ENCODE data around the gene TIMM10B.

TIMM10B gene

DNA sequence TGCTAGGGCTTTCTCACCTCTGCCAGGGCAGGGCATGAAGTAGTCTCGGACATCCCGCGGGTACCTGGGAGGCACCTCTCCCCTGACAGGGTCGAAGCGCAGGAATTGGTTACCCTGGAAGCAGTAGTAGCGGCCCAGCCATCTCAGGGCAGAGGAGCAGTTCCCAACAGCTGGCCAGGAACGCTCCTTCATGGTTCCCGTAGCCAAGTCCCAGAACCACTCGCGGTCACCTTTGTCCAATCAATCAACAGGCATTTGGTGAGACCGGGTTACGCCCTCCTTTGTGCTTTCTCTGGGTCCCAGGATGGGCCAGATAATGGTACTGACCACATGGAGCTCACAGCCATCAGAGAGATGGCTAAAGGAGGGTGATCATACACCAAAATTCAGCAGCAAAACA is 43.9 kb upstream of the TIMM10B start:
- Histone ChIP-seq H3K27ac (replicated peaks) (no peak overlapping the region), H3K4me3 (replicated peaks; ENCODE audit: insufficient read depth, low read length) (no peak overlapping the region), H3K27me3 (ENCODE audit: insufficient read depth, poor library complexity, severe bottlenecking) (no peaks in the 10 kb centered on the region)
- DNase-seq (ENCODE audit: low read depth in 1 of 2, low spot score in 1 of 2) = no peak
- no peak for TF ChIP-seq GABPA (IDR thresholded peaks at IDR 0.05; ENCODE audit: low read depth)
- no peak for TF ChIP-seq POLR2AphosphoS5 (IDR thresholded peaks at IDR 0.05; ENCODE audit: low read depth)
- TF ChIP-seq SPI1 (IDR thresholded peaks at IDR 0.05; ENCODE audit: borderline replicate concordance, low read depth) = no peak
- TF ChIP-seq, protein P1, sequence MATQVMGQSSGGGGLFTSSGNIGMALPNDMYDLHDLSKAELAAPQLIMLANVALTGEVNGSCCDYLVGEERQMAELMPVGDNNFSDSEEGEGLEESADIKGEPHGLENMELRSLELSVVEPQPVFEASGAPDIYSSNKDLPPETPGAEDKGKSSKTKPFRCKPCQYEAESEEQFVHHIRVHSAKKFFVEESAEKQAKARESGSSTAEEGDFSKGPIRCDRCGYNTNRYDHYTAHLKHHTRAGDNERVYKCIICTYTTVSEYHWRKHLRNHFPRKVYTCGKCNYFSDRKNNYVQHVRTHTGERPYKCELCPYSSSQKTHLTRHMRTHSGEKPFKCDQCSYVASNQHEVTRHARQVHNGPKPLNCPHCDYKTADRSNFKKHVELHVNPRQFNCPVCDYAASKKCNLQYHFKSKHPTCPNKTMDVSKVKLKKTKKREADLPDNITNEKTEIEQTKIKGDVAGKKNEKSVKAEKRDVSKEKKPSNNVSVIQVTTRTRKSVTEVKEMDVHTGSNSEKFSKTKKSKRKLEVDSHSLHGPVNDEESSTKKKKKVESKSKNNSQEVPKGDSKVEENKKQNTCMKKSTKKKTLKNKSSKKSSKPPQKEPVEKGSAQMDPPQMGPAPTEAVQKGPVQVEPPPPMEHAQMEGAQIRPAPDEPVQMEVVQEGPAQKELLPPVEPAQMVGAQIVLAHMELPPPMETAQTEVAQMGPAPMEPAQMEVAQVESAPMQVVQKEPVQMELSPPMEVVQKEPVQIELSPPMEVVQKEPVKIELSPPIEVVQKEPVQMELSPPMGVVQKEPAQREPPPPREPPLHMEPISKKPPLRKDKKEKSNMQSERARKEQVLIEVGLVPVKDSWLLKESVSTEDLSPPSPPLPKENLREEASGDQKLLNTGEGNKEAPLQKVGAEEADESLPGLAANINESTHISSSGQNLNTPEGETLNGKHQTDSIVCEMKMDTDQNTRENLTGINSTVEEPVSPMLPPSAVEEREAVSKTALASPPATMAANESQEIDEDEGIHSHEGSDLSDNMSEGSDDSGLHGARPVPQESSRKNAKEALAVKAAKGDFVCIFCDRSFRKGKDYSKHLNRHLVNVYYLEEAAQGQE (IDR thresholded peaks at IDR 0.05; ENCODE audit: insufficient replicate concordance, low read depth) = no peak
- TF ChIP-seq, protein P2, sequence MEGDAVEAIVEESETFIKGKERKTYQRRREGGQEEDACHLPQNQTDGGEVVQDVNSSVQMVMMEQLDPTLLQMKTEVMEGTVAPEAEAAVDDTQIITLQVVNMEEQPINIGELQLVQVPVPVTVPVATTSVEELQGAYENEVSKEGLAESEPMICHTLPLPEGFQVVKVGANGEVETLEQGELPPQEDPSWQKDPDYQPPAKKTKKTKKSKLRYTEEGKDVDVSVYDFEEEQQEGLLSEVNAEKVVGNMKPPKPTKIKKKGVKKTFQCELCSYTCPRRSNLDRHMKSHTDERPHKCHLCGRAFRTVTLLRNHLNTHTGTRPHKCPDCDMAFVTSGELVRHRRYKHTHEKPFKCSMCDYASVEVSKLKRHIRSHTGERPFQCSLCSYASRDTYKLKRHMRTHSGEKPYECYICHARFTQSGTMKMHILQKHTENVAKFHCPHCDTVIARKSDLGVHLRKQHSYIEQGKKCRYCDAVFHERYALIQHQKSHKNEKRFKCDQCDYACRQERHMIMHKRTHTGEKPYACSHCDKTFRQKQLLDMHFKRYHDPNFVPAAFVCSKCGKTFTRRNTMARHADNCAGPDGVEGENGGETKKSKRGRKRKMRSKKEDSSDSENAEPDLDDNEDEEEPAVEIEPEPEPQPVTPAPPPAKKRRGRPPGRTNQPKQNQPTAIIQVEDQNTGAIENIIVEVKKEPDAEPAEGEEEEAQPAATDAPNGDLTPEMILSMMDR (IDR thresholded peaks at IDR 0.05; ENCODE audit: insufficient read depth, low read length) = no peak

DNA sequence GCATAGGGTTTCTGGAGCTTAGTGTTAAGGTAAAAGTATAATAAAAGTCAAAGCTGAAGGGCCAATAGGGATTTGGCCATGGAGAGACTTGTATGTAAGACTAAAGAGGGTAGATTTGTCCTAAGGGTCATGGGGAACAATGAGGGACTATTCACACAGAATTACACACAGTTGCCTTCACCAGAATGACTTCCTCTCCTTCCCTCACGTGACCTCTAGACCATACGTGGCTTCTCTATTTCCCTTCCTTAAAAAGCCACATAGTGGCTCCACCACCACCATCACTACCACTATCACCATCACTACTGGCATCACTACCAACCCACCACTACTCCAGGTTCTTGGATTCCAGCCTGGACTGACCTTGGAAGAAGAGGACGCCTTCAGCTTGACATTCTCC is 43.3 kb upstream of the TIMM10B start:
- H3K27me3 ChIP-seq (ENCODE audit: insufficient read depth, poor library complexity, severe bottlenecking) = no peaks in the 10 kb centered on the region
- DNase-seq (ENCODE audit: low read depth in 1 of 2, low spot score in 1 of 2) = peak in 1 of 2 experiments; percentile 68
- H3K27ac ChIP-seq (replicated peaks) = no peak overlapping the region
- TF ChIP-seq SPI1 (IDR thresholded peaks at IDR 0.05; ENCODE audit: borderline replicate concordance, low read depth) = peak; percentile 92
- TF ChIP-seq, protein P2 (IDR thresholded peaks at IDR 0.05; ENCODE audit: insufficient read depth, low read length) = no peak
- H3K4me3 ChIP-seq (replicated peaks; ENCODE audit: insufficient read depth, low read length) = no peak overlapping the region

DNA sequence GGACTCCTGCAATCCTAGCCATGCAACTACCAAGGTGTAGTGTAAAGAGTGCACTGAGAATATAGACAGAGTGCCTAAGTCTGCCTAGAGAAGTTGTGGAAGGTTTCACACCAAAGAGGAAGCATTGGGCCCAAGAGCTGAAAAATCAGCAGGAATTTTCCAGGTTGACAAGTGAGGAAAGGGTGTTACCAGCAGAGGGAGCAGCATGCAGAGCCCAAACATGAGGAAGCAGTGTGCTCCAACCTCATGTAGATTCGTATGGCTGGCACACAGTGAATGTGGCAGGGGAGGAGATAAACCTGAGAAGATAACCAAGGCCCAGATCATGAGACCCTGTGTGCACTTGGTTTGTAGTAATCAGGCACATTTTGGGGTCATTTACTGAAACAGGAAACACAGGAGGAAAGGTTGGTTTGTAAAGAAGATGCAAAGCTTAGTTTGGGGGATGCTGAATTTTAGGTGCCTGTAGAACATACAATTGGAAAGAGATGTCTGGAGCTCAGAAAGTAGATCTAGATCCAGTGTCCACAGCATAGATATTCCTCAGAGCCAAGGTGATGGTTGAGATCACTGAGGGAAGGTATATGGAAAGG is 42.2 kb upstream of the TIMM10B start:
- no peak overlapping the region for H3K27ac ChIP-seq (replicated peaks)
- TF ChIP-seq, protein P2 (IDR thresholded peaks at IDR 0.05; ENCODE audit: insufficient read depth, low read length) = peak; percentile 51
- peak; percentile 17; the same call in 1 of the 2 replicates for TF ChIP-seq SPI1 (IDR thresholded peaks at IDR 0.05; ENCODE audit: borderline replicate concordance, low read depth)
- TF ChIP-seq, protein P1 (IDR thresholded peaks at IDR 0.05; ENCODE audit: insufficient replicate concordance, low read depth) = no peak
- no peak for TF ChIP-seq GABPA (IDR thresholded peaks at IDR 0.05; ENCODE audit: low read depth)
- TF ChIP-seq POLR2AphosphoS5 (IDR thresholded peaks at IDR 0.05; ENCODE audit: low read depth) = no peak
- no peak overlapping the region for H3K4me3 ChIP-seq (replicated peaks; ENCODE audit: insufficient read depth, low read length)
- peak; percentile 52 to 72 for DNase-seq (ENCODE audit: low read depth in 1 of 2, low spot score in 1 of 2)
- no peaks in the 10 kb centered on the region for H3K27me3 ChIP-seq (ENCODE audit: insufficient read depth, poor library complexity, severe bottlenecking)

GRCh38 chr11:6440906-6441358 is 40.4 kb upstream of the TIMM10B start, which contains the start of gene HPX:
Gene HPX, minus strand, starts transcription at chr11:6440987. Its CDS starts 24 bp downstream, at chr11:6440963.
- Histone ChIP-seq H3K27ac (replicated peaks) (no peak within 1 kb of the TSS), H3K4me3 (replicated peaks; ENCODE audit: insufficient read depth, low read length) (no peak within 1 kb of the TSS), H3K27me3 (ENCODE audit: insufficient read depth, poor library complexity, severe bottlenecking) (no peaks in the 10 kb centered on the region)
- TF ChIP-seq GABPA (IDR thresholded peaks at IDR 0.05; ENCODE audit: low read depth) = no peak
- DNase-seq (ENCODE audit: low read depth in 1 of 2, low spot score in 1 of 2) = no peak
